Activated CD8-positive, alpha-beta memory T cell treated with anti-CD3 and anti-CD28 coated beads for 4 hours (primary cell): ENCODE data around the gene TUBGCP5.
"Not testable (repeated sequence)": the region's sequence is repeated elsewhere in the genome, so short reads cannot be mapped to it uniquely, and the experiment has no call there.

Experiments used
- DNase-seq, 2 donors: peaks; one replicate each; pipeline ENCODE4 v3.0.0-alpha.2; 2020; ENCODE audit warnings: low read depth in 2 of 2

Gene TUBGCP5

DNA sequence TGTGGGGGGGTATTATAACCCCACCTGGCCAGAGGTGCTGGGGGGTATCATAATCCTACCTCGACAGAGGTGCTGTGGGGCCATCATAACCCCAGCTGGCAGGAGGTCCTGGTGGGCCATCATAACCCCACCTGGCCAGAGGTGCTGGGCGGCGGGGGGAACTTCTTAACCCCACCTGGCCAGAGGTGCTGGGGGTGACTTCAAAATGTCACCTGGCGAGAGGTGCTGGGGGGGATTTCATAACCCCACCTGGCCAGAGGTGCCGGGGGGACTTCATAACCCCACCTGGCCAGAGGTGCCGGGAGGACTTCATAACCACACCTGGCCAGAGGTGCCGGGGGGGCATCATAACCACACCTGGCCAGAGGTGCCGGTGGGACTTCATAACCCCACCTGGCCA, 2.4 kb upstream of the TUBGCP5 start:
- not testable (repeated sequence) for DNase-seq

DNA sequence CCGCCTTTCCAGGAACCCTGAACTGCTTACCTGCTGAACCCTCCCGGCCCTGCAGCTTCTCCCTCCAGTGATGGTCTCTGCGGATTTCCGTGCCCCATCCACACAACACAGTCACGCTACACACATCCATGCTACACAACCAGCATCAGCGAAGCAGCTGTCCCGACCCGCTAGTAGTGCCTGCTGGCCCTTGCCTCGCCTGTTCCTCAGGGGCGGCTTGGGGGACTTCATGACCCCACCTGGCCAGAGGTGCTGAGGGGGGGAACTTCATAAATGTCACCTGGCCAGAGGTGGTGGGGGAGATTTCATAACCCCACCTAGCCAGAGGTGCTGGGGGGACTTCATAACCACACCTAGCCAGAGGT, 530 bp upstream of the TUBGCP5 start:
- DNase-seq, result no peak

DNA sequence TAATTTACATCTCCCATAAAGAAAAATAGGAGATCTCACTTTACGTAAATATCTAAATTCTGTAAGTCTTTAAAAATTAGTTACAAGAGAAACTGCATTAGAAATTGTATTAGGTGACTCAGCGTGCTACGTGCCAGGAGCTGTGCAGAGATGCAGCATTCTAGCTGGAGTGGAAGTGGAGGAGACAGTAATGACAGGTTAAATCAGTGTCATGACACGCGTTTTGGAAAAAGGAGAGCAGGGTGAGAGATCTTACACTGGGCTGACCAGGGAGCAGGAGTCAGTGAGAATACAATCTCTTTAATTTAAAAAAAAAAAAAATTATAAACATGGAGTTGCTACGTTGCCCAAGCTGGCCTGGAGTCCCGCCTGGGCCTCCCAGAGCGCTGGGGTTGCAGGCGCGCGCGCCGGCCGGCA, 635 bp downstream of the TUBGCP5 start:
- no peak for DNase-seq

DNA sequence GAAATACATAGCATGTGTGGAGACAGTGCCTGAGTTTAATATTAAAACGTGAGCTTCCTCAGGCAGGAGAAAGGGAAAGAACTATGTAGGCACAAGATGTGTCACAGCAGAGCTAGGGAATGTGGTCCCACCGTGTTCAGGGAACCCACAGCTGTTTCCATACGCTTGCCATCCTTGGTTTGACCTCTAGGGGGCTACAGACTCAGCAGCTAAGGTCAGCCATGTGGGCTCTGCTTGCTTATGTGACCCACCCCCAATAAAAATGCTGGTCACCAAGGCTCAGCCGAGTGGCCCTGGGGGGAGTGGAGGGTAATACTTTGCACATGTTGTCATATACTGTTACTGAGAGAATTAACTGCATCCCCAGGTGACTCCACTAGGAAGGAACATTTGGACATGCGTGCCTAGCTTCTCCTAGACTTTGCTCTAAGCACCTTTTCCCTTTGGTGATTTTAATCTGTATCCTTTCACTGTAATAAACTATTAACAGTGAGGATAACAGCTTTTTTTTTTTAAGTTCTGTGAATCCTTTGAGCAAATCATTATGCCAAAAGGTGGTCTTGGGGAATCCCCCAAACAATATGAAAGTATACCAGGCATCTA, 3.3 kb downstream of the TUBGCP5 start:
- DNase-seq, result no peak

DNA sequence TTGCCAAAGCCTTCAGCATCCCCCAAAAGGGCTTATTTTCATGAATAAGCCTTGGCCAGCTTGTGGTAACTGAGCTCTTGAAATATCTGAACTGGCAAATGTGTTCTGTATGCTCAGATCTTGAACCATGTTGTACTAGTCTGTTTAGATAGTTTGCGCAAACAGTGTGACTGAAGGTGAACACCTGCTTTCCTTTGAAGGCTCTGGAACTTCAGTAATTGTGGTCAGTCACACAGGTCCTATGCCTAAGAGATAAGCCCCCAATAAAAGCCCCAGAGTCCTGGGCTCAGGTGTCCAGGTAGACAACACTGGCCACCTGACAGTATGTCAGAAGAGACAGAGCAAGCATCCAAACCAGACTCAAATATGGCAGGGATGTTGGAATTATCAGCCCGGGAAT, 5.4 kb downstream of the TUBGCP5 start:
- DNase-seq, result no peak

DNA sequence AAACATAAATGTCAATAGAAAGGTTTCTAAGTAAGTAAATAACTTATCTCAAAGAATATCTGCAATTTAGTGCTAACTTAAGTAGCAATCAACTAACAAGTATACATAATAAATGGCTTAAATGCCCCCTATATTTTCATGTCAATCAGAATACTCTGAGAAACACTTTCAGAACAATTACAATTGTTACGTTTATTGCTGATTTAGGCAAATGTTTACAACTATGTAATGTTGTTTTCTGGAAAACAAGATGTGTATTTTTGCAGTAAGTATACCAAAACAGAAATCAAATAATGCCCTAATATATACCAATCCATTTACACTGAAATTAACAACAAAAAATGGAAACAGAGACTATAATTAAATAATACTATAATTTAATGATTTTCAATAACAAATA, 13.2 kb downstream of the TUBGCP5 start:
- no peak for DNase-seq

DNA sequence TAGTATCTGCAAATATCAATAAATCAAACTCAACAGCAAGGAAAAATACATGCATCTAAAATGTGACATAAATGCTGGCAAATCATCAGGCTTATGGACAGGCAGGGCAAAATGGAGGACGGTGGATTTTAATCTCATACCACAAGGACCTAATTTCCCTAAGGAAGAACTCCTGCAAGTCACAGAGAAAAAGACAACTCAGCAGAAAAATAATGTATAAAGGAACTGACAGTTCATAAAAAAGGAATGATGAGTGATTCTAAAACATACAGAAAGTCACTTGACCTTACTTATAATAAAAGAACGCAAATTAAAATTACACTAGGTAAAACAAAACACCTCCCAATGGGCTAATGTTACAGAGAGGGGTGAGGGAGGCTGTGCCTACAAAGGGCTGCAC, 17.2 kb downstream of the TUBGCP5 start:
- no peak for DNase-seq

DNA sequence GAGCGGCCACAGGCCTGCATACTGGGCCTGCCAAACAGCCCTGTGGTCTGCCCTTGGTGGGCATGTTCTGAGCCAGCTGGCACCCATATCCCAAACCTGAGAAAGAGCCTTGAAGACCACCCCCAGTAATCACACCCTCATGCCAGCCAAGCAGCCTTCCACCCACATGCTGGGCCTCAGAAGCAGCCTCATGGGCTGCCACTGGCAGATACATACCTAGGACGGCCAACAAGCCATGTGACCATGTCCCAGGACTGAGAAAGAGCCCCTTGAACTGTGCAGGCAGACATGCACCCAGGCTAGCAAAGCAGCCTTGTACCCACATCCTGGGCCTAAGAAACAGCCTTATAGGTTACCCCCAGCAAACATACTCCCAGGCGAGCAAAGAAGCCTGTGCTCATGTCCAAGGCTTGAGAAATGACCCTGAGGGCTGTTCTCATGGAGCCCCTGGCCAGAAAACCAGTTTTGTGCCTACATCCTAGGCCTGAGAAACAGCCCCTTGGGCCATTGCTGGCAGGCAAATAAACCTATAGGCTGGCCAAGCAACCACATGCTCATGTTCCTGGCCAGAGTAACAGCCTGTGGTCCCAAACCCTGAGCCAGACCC, 24.9 kb downstream of the TUBGCP5 start:
- DNase-seq, result no peak

DNA sequence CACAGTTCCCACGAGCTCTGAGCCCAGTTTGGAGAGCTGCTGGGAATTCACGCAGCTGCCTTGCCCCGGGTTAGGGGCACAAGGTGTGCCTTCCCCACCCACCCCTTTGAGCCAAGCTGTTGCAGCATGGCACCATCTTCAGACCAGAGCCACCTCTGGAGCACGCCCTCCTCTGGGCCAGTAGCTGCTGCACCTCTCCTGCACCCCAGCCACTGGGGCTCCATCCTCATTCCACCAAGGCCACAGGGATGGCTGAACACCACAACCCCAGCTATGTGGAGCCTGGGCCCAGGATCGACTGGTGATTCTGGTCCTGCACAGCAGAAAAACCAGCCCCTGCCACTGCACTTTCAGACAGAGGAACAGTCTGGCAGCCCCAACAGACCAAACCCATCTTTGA, 25.7 kb downstream of the TUBGCP5 start:
- DNase-seq, result no peak

DNA sequence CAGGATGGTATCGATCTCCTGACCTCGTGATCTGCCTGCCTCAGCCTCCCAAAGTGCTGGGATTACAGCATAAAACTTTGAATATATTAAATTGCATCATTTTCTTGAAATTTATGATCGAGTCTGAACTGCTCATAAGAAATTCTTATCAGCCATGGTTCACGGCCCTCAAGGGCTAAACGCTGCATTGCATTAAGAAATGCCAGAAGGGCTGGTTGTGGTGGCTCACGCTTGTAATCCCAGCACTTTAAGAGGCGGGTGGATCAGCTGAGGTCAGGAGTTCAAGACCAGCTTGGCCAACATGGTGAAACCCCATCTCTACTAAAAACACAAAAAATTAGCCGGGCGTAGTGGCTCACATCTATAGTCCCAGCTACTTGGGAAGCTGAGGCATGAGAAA, 26.8 kb downstream of the TUBGCP5 start:
- not testable (repeated sequence) for DNase-seq

DNA sequence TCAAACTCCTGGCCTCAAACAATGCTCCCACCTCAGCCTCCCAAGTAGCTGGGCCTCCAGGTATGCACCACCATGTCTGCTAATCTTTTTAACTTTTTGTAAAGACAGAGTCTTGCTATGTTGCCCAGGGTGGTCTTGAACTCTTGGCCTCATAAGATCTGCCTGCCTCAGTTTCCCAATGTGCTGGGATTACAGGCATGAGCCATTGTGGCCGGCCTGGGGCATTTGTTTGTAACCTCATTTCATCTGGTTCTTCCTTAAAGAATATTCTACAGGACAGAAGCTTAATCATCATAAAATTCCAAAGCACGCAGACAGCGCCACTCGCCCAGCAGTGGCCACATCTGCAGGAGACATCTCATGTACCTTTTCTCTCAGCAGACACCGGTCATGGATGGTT, 35.6 kb downstream of the TUBGCP5 start:
- DNase-seq, result no peak

DNA sequence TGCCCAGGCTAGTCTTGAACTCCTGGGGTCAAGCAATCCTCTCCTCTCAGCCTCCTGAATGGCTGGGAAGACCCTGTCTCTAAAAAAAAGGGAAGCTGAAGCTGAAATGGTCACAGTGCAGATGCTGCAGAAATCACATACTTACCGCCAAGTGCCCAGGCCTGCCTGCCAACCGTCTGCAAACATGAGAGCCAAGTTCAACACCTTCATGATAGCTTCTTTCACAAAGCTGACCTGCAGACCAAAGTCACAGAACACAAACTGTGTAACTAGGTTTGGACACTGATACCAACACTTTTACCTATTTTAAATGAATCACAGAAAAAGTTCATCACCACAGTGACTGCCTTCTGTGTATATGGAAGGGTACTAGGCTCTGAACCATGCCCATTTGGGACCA, 36.4 kb downstream of the TUBGCP5 start:
- no peak for DNase-seq

DNA sequence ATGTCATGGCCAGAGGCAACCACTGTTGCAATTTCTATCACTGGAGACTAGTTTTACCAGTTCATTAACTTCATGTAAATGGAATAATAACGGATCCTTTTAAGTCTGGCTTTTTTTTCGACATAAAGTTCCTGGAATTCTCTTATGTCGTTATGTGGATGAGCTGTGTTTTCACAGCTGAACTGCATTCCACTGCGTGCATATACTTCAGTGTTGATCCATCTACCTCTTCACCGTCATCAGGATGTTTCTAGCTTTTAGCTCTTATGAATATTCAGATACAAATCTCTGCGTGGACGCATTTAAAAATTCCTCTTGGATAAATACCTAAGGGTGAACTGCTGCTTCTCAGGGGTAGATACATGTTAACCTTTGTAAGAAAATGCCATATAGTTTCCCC, 43.6 kb downstream of the TUBGCP5 start:
- DNase-seq, result no peak

DNA sequence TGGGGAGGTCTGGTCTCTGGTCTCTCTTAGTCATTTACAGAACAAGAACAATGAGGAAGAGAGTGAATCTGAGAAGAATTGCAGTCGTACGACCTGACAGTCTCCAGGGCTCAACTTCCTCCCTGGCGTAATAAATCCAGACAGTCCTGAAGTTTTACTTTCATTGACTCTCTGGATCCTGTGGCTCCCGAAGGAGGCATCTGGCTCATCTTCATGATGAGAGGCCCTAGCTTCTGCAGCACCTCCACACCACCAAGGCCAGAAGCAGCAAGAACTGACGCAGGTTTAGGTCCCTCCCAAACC, 47.4 kb downstream of the TUBGCP5 start:
- DNase-seq, result no peak

DNA sequence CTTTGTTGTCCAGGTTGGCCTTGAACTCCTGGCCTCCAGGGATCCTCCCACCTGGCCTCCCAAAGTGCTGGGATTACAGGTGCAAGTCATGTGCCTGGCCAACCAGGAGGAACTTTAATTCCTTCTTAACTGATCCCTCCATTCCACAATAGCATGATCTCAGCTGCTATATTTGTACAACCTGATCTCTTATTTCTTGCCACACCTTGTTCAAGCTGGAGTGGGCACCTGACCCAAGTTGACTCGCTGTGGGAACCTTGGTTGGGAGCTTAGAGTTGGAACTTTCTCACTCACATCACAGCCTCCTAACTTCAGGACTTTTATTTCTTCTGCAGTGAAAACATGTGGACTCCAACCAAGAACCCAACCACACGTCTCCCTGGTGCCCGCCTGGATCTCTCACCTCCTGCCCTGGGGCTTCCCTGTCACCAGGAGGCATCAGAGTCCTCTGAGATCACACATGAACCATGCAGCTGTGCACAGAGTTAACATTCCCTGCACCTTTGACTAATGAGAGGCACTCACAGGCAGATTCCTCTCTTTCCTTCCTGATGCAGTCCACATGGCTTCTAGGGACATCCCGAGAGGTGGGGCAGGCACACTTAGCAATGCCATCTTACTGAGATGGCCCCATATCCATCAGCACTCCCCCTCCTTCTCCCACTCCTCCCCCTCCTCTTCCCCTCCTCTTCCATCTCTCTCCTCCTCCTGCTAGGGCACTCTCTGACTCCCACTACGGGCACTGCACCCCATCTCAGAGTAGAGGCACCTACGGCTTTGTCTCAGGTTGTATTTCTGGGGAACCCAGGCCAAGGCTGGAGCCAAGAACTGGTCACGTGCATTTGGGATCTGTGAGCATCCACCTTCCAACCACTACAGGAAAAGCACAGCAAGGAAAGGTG, 49.5 kb downstream of the TUBGCP5 start:
- no peak for DNase-seq

DNA sequence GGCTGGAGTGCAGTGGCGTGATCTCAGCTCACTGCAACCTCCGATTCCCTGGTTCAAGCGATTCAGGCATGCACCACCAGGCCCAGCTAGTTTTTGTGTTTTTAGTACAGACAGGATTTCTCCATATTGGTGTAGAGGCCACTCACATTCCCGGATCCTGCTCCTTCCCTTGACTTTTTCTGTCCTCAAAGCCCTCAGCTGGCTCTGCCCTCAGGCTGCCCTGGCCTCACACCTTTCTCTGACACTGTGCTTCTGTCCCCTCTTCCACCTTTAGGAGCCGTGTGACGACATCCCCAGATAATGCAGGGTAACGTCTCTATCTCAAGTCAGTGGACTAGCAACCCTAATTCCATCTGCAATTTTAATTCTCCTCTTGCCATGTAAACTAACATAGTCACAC, 50.6 kb downstream of the TUBGCP5 start:
- DNase-seq, result no peak

DNA sequence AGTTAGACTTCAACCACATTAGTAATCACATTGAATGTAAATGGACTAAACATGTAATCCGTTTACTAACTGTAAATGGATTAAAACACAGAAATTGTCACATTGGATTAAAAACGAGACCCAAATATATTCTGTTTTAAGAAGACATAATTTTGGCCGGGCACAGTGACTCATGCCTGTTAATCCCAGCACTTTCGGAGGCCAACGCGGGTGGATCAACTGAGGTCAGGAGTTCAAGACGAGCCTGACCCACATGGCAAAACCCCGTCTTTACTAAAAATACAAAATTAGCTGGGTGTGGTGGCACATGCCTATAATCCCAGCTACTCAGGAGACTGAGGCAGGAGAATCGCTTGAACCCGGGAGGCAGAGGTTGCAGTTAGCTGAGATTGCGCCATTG, 57.4 kb downstream of the TUBGCP5 start:
- not testable (repeated sequence) for DNase-seq

DNA sequence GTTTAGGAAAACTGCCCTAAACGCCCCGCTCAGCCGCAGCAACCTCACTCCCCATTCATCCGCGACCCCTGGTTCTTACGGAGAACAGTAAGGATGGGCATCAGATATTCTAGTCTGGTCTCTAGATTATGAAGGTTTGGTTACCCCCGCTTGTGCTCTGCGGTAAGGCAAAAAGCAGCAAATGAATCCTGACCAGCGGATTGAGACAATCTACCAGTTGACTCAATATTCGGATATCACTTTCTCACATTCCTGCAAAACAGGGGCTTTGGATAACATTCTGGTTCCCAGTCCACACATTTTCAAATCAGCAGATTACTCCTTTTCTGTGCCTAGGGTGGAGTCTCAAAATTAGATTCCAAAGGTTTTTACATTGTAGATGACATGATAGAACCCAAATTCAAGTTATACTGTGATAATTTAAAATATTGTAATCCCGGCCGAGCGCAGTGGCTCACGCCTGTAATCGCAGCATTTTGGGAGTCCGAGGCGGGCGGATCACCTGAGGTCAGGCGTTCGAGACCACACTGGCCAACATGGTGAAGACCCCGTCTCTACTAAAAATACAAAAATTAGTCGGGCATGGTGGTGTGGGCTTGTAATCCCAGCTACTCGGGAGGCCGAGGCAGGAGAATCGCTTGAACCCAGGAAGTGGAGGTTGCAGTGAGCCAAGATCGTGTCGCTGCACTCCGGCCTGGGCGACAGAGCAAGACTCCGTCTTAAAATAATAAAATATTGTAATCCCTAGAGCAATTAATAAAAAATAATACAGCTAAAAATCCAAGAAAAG, 58.1 kb downstream of the TUBGCP5 start:
- no peak for DNase-seq

DNA sequence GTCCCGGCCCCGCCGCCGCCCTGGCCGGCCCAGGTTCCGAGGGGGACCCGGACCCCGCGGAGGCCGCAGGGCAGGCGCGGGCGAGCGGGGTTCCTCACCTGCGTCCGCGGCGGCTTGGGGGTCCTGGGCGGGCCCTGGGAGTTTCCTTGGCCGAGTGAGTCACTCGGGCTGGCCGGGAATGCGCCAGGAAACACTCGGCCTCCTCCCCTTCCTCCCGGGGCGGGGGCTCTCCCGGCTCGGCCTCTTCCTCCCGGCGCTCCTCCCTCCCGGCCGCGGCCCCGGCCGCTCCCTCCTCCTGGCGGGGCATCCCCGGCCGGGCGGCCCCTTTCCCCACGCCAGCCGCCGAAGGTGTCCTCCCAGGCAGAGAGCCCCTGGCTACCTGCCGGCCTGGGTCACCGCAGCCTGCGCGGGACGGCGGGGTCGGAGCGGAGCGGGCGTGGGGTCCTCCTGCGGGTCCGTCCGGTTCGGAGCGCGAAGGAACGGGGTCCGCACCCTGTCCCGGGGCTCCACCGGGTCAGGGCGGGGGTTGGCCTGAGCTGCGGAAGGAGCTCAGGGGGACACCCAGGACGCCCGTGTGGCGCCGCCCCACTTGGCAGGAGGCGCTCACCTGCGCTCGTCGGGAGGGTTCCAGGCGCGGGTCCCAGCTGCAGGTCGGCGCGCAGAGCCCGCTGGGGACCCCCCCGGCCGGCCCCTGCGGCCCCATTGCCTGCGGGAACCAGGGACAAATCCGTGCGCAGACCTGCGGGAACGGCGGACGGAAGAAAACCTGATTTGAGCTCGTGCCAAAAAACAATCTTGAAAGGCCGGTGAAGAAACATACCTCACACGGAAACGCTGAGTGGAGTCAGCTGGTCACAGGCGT, 58.9 kb downstream of the TUBGCP5 start, which contains the start of gene CYFIP1:
TSS of gene CYFIP1 (minus strand) at position 180 of the 862 bp plus-strand sequence. CDS start 33,083 bp downstream, outside the sequence.
- DNase-seq, result no peak

DNA sequence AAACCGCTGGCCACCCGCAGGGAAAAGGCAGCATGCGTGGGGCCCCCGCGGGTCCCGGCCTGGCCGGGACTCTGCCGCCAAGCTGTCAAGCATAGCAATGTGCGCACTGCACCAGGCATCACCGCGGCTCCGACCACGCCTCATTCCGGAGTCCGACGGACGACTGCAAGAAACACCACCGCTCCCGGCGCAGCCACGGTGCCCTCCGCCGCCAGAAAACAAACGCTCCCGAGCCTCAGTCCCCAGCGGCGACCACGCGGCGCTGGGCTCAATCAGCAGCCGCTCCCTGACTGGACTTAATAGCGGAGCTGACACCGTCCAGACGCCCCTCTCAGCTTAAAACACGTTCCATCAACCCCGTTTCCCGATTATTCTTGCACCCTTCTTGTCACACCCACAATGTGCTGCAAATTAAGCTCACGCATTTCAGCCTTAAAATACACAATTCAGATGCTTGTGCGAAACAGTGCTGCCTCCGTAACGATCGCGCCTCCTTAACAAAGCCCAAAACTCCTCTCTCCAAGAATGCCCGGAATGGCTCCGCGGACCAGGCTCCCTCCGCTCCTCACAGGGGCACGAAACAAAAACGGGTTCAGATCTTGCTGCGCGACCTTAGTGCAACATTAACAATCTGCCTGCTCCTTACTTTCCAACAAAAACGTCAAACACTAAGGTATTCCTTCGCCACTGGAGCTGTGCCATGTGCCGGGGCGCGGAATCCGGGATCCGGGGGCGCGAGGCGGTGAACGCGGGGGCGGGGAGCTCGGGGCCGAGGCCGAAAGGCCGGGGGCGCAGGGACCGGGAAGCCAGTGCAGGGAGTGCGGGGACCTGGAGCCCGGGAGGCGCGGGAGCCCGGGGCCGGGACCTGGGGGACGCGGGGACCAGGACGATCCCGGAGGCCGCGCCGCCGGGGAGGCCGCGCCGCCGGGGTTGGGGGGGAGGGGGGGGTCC, 59.9 kb downstream of the TUBGCP5 start:
- no peak for DNase-seq
